ENCODE measurements around the gene GRM7.

Gene GRM7

DNA sequence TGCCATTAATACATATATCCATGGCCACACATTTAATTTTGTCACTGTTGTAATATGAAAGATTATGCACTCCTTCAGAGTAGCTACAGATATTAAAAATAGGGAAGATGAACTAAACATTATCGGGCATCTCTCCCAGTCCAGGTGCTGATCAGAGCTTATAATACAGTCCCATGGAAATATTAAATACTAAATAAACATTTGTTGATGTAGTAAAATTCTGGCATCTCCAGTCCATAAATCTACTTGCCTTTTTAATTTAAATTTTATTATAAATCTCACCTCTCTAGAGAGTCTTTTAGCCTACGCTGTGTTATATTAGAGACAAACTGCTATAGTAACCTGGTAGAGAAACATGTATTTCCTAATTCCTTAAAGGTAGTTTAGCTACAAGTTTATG is 297.6 kb downstream of the GRM7 start:
- H3K4me3 Mint-ChIP-seq = no peak overlapping the region
- H3K9me3 Mint-ChIP-seq = peaks cover 14% of the 10 kb centered on the region

DNA sequence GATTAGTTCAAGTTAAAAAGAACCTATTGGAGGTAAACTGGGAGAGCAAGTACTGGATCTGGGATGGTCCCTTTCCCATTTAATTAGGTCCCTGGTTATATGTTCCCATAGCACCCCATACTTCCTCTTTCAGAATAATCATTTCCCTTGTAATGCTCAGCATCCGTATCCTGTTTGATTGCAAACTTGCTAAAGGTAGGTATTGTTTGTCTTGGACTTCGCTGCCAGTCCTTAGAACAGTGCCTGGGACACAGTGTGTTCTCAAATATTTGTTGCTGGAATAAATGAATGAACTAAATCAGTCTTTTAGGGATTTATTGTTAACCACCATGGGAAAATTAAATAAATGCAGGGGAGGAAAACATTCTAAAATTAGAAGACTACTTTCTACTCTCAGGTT is 299.8 kb downstream of the GRM7 start:
- H3K4me3 Mint-ChIP-seq = no peak overlapping the region
- no peak overlapping the region for H3K27ac Mint-ChIP-seq
- H3K36me3 Mint-ChIP-seq (ENCODE audit: low read depth) = no peaks in the 10 kb centered on the region
- H3K9me3 Mint-ChIP-seq = peaks cover 14% of the 10 kb centered on the region
- no peaks in the 10 kb centered on the region for H3K4me1 Mint-ChIP-seq (ENCODE audit: low read depth)
- no peaks in the 10 kb centered on the region for H3K27me3 Mint-ChIP-seq

More for the DNA sequence above, 297.6 kb downstream of the GRM7 start:
- no peaks in the 10 kb centered on the region for H3K36me3 Mint-ChIP-seq (ENCODE audit: low read depth)
- no peaks in the 10 kb centered on the region for H3K4me1 Mint-ChIP-seq (ENCODE audit: low read depth)
- no peaks in the 10 kb centered on the region for H3K27me3 Mint-ChIP-seq
- H3K27ac Mint-ChIP-seq = no peak overlapping the region

- H3K4me1 Mint-ChIP-seq (ENCODE audit: low read depth) = no peaks in the 10 kb centered on the region
- no peak overlapping the region for H3K4me3 Mint-ChIP-seq
- H3K36me3 Mint-ChIP-seq (ENCODE audit: low read depth) = no peaks in the 10 kb centered on the region
- no peak overlapping the region for H3K27ac Mint-ChIP-seq
- H3K9me3 Mint-ChIP-seq = peaks cover 9% of the 10 kb centered on the region
- no peaks in the 10 kb centered on the region for H3K27me3 Mint-ChIP-seq
Observed at GRCh38 chr3:7166460-7166859, 305.5 kb downstream of the GRM7 start.

DNA sequence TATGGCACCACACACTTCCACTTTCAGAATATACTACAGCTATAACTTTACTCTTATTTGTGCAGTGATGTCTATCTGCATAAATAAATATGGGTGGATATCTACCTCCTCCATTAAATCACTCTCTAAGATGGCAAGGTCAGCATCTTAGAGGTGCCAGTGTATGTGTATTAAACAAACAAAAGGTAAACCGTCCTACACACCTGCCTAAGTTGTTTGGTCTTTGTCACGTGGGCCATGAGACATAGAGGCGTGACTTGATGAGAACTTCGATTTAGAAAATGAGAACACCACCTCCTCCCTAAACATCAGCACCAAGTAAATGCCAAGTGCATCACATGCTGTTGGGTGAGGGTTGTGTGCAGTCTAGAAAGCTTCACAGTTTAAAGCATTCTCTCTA is 310.6 kb downstream of the GRM7 start:
- Mint-ChIP-seq H3K27me3 (no peaks in the 10 kb centered on the region), H3K27ac (no peak overlapping the region), H3K9me3 (peaks cover 3% of the 10 kb centered on the region), H3K4me3 (no peak overlapping the region), H3K4me1 (ENCODE audit: low read depth) (no peaks in the 10 kb centered on the region), H3K36me3 (ENCODE audit: low read depth) (no peaks in the 10 kb centered on the region)

- H3K4me3 Mint-ChIP-seq = no peak overlapping the region
- H3K4me1 Mint-ChIP-seq (ENCODE audit: low read depth) = no peaks in the 10 kb centered on the region
- H3K27me3 Mint-ChIP-seq = no peaks in the 10 kb centered on the region
- no peaks in the 10 kb centered on the region for H3K36me3 Mint-ChIP-seq (ENCODE audit: low read depth)
- no peak overlapping the region for H3K27ac Mint-ChIP-seq
- H3K9me3 Mint-ChIP-seq = peaks cover 3% of the 10 kb centered on the region
Observed at GRCh38 chr3:7172996-7173395, 312.1 kb downstream of the GRM7 start.

DNA sequence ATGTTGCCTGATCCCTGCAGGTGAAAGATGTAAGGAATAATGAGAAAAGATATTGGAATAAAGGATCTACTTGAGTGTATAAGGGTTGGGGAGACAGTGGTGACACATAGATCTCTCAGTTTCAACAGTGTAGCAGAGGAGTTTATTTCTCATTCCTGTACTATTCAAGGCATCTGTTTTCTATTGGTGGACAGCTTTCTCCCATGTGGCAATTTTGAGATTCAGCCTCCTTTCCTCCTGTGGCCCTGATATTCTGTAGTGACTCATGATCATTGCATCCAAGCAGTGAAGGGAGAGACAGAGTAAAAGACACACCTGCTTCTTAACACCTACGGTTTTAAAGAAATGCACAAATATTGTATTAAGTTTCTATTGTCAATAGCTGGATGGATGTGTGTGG is 327.6 kb downstream of the GRM7 start:
- H3K27me3 Mint-ChIP-seq = no peaks in the 10 kb centered on the region
- no peak overlapping the region for H3K4me3 Mint-ChIP-seq
- no peaks in the 10 kb centered on the region for H3K36me3 Mint-ChIP-seq (ENCODE audit: low read depth)
- peaks cover 2% of the 10 kb centered on the region for H3K9me3 Mint-ChIP-seq
- H3K4me1 Mint-ChIP-seq (ENCODE audit: low read depth) = no peaks in the 10 kb centered on the region
- no peak overlapping the region for H3K27ac Mint-ChIP-seq

DNA sequence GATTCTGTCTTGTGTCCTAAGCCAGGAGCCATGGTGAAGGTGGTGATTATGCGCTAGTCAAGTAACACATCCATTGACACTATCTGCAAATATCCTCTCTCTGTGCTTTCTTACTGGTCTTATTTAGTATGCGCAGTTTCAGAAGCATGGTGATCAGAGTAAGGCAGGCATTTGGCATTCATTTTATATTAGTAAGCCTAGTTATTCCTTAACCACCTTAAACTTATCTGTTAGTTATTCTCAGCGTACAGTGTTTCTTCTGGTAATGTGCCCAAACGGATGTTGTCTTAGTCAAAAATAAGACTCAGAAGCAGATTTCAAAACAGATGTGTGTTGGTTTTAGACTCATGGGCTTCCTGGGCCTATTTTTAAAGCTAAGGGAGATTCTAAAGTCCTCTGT is 329.2 kb downstream of the GRM7 start:
- peaks cover 9% of the 10 kb centered on the region for H3K9me3 Mint-ChIP-seq
- no peaks in the 10 kb centered on the region for H3K36me3 Mint-ChIP-seq (ENCODE audit: low read depth)
- H3K4me1 Mint-ChIP-seq (ENCODE audit: low read depth) = no peaks in the 10 kb centered on the region
- H3K27ac Mint-ChIP-seq = no peak overlapping the region
- no peaks in the 10 kb centered on the region for H3K27me3 Mint-ChIP-seq
- H3K4me3 Mint-ChIP-seq = no peak overlapping the region

DNA sequence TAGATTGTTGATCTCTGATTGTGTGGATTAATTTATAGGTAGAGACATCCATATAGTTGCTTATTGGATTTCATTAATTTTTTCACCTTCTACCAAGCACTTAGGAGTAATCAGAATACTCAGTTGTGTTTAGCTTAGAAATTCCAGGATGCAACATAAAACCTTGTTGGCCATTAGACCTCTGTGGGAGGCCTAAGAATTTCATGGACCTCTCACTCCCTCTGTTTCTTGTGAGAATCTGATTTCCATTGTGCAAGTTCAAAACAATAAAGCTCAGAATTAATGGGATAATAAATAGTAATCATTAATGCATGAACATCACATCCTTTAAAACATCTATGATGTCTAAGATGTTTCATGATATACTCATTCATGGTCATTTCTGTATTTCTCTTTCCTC is 332.4 kb downstream of the GRM7 start:
- Mint-ChIP-seq H3K27ac (no peak overlapping the region), H3K36me3 (ENCODE audit: low read depth) (no peaks in the 10 kb centered on the region), H3K4me3 (no peak overlapping the region), H3K4me1 (ENCODE audit: low read depth) (no peaks in the 10 kb centered on the region), H3K27me3 (no peaks in the 10 kb centered on the region), H3K9me3 (peaks cover 9% of the 10 kb centered on the region)

DNA sequence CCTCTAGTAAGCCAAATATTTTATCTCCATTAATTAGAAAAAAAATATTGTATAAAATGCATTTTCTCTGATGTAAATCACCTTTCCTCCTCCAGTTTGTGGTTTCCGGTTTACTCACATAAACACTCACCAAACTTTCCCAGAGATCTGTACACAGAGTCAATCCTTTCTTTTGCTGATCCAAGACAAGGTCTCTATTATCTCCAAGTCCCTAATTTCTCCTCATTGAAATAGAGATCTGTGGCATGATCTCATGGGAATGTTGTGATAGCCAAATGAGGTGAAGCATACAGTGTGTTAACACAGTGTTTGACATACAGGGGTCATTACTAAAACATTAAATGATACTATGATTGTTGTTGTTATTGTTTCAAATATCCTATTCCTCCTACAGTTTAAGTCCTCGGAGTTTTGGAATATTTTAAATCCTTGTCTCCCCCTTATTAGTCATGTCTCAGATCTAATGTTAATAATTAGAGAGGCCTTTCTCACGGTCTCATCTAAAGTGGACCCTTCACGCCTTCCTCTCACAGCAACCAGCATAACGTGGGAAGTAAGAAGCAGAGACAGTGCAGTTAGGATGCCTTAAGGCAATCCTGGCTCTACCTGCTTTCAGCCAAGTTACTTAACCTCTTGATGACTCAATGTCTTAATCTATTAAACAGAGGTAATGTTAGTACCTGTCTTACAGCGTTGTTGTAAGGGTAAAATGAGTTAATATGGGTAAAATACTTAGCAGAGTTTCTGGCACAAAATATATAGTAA is 333.3 kb downstream of the GRM7 start:
- no peaks in the 10 kb centered on the region for H3K27me3 Mint-ChIP-seq
- peaks cover 9% of the 10 kb centered on the region for H3K9me3 Mint-ChIP-seq
- H3K4me3 Mint-ChIP-seq = no peak overlapping the region
- H3K27ac Mint-ChIP-seq = no peak overlapping the region
- no peaks in the 10 kb centered on the region for H3K36me3 Mint-ChIP-seq (ENCODE audit: low read depth)
- no peaks in the 10 kb centered on the region for H3K4me1 Mint-ChIP-seq (ENCODE audit: low read depth)

- Mint-ChIP-seq H3K4me3 (no peak overlapping the region), H3K4me1 (ENCODE audit: low read depth) (no peaks in the 10 kb centered on the region), H3K27ac (no peak overlapping the region), H3K36me3 (ENCODE audit: low read depth) (no peaks in the 10 kb centered on the region), H3K9me3 (peaks cover 9% of the 10 kb centered on the region), H3K27me3 (no peaks in the 10 kb centered on the region)
Observed at GRCh38 chr3:7195934-7196333, 335.0 kb downstream of the GRM7 start.

GRCh38 chr3:7201784-7202183 is 340.9 kb downstream of the GRM7 start:
- Mint-ChIP-seq H3K27me3 (no peaks in the 10 kb centered on the region), H3K27ac (no peak overlapping the region), H3K36me3 (ENCODE audit: low read depth) (no peaks in the 10 kb centered on the region), H3K4me1 (ENCODE audit: low read depth) (no peaks in the 10 kb centered on the region), H3K9me3 (peaks cover 5% of the 10 kb centered on the region), H3K4me3 (no peak overlapping the region)

- Mint-ChIP-seq H3K36me3 (ENCODE audit: low read depth) (no peaks in the 10 kb centered on the region), H3K27ac (no peak overlapping the region), H3K27me3 (no peaks in the 10 kb centered on the region), H3K4me1 (ENCODE audit: low read depth) (no peaks in the 10 kb centered on the region), H3K9me3 (peaks cover 5% of the 10 kb centered on the region), H3K4me3 (no peak overlapping the region)
Observed at GRCh38 chr3:7203969-7204847, 343.3 kb downstream of the GRM7 start.

DNA sequence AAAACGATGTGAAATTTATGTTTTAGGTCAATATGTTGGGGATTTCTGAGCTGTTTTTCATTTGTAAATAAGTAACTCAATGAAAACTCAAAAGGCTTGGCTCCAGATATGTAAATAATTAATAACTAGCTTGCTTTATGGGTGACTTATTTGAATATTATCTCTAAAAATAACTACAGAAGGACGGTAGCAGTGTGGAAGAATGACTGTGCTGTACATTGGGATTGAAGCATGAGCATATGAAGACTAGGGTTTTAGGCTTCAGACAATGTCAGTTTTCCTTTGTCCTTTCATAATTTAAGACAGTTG is 343.9 kb downstream of the GRM7 start:
- no peaks in the 10 kb centered on the region for H3K36me3 Mint-ChIP-seq (ENCODE audit: low read depth)
- no peak overlapping the region for H3K27ac Mint-ChIP-seq
- peaks cover 5% of the 10 kb centered on the region for H3K9me3 Mint-ChIP-seq
- H3K4me1 Mint-ChIP-seq (ENCODE audit: low read depth) = no peaks in the 10 kb centered on the region
- no peak overlapping the region for H3K4me3 Mint-ChIP-seq
- H3K27me3 Mint-ChIP-seq = no peaks in the 10 kb centered on the region

- Mint-ChIP-seq H3K27me3 (no peaks in the 10 kb centered on the region), H3K36me3 (ENCODE audit: low read depth) (no peaks in the 10 kb centered on the region), H3K4me3 (no peak overlapping the region), H3K27ac (no peak overlapping the region), H3K4me1 (ENCODE audit: low read depth) (no peaks in the 10 kb centered on the region), H3K9me3 (peaks cover 5% of the 10 kb centered on the region)
Observed at GRCh38 chr3:7205535-7205934, 344.6 kb downstream of the GRM7 start.

GRCh38 chr3:7205962-7206361 is 345.0 kb downstream of the GRM7 start:
- no peaks in the 10 kb centered on the region for H3K4me1 Mint-ChIP-seq (ENCODE audit: low read depth)
- no peak overlapping the region for H3K4me3 Mint-ChIP-seq
- H3K36me3 Mint-ChIP-seq (ENCODE audit: low read depth) = no peaks in the 10 kb centered on the region
- no peaks in the 10 kb centered on the region for H3K27me3 Mint-ChIP-seq
- H3K27ac Mint-ChIP-seq = no peak overlapping the region
- H3K9me3 Mint-ChIP-seq = peaks cover 5% of the 10 kb centered on the region
